NCI-H2081 (cell line): Measurements from ENCODE around the gene CNTNAP5.
A peak's percentile ranks its signal among the peaks of the same experiment; 100 is the strongest.

ENCODE experiments used
- DNase-seq, 2 experiments: peaks; one replicate each; lab custom pipeline; 2025; lab: John Stamatoyannopoulos, UW

CNTNAP5 gene

GRCh38 chr2:124558277-124558905 lies 533.3 kb downstream of the CNTNAP5 start:
- DNase-seq: no peak

- no peak for DNase-seq
Observed at GRCh38 chr2:124559236-124559635, 534.1 kb downstream of the CNTNAP5 start.

- DNase-seq: no peak
Observed at GRCh38 chr2:124560592-124561112, 535.6 kb downstream of the CNTNAP5 start.

- DNase-seq: no peak
Observed at GRCh38 chr2:124561486-124561885, 536.4 kb downstream of the CNTNAP5 start.

- peak in 1 of 2 experiments; percentile 27 for DNase-seq
Observed at GRCh38 chr2:124563426-124563825, 538.3 kb downstream of the CNTNAP5 start.

- DNase-seq: peak; percentile 27 to 85
Observed at GRCh38 chr2:124566518-124566970, 541.5 kb downstream of the CNTNAP5 start.

GRCh38 chr2:124570872-124571271 lies 545.8 kb downstream of the CNTNAP5 start:
- no peak for DNase-seq

GRCh38 chr2:124571836-124572235 lies 546.7 kb downstream of the CNTNAP5 start:
- no peak for DNase-seq

GRCh38 chr2:124572934-124573634 lies 548.0 kb downstream of the CNTNAP5 start:
- DNase-seq: no peak

GRCh38 chr2:124575497-124575896 lies 550.4 kb downstream of the CNTNAP5 start:
- DNase-seq: no peak

- no peak for DNase-seq
Observed at GRCh38 chr2:124580263-124580662, 555.2 kb downstream of the CNTNAP5 start.

- DNase-seq: no peak
Observed at GRCh38 chr2:124582387-124582786, 557.3 kb downstream of the CNTNAP5 start.

- DNase-seq: no peak
Observed at GRCh38 chr2:124584615-124585014, 559.5 kb downstream of the CNTNAP5 start.

- no peak for DNase-seq
Observed at GRCh38 chr2:124585277-124585676, 560.2 kb downstream of the CNTNAP5 start.

- no peak for DNase-seq
Observed at GRCh38 chr2:124586210-124586609, 561.1 kb downstream of the CNTNAP5 start.

GRCh38 chr2:124586835-124587234 lies 561.7 kb downstream of the CNTNAP5 start:
- DNase-seq: no peak

- DNase-seq: no peak
Observed at GRCh38 chr2:124589971-124590370, 564.9 kb downstream of the CNTNAP5 start.

- DNase-seq: no peak
Observed at GRCh38 chr2:124602759-124603158, 577.7 kb downstream of the CNTNAP5 start.

- no peak for DNase-seq
Observed at GRCh38 chr2:124604940-124605339, 579.9 kb downstream of the CNTNAP5 start.

GRCh38 chr2:124607679-124608078 lies 582.6 kb downstream of the CNTNAP5 start:
- DNase-seq: no peak

- no peak for DNase-seq
Observed at GRCh38 chr2:124609667-124610066, 584.6 kb downstream of the CNTNAP5 start.

GRCh38 chr2:124610141-124610540 lies 585.1 kb downstream of the CNTNAP5 start:
- DNase-seq: no peak

- DNase-seq: no peak
Observed at GRCh38 chr2:124610866-124611265, 585.8 kb downstream of the CNTNAP5 start.
